Ascending aorta (tissue), 2 donors: ENCODE data around the gene STOM. TPM values are rescaled to one million over a fixed set of nuclear protein-coding genes. Genes with fewer than 3 reads are reported as not detected.

Experiments
- DNase-seq, 2 donors: peaks; one replicate each; pipeline ENCODE4 v3.0.0-alpha.2; 2019; ENCODE audit warnings: low spot score in 2 of 2
- H3K27ac ChIP-seq, 2 donors: fragments of 200-600 bp; sonication (generic); one replicate each; pipeline ENCODE4 v1.5.1; 2016 to 2017; ENCODE audit warnings: mild to moderate bottlenecking in 1 of 2
- H3K27me3 ChIP-seq: fragments of 200-600 bp; sonication (generic); one replicate; pipeline ENCODE4 v1.5.1; 2017
- H3K36me3 ChIP-seq, 2 donors: fragments of 200-600 bp; sonication (generic); one replicate each; pipeline ENCODE4 v1.5.1; 2016
- H3K4me1 ChIP-seq, 2 donors: fragments of 200-600 bp; sonication (generic); one replicate each; pipeline ENCODE4 v1.5.1; 2016 to 2017; ENCODE audit warnings: mild to moderate bottlenecking in 1 of 2
- H3K4me3 ChIP-seq, 2 donors: fragments of 200-600 bp; sonication (generic); one replicate each; pipeline ENCODE4 v1.5.1; 2016 to 2017; ENCODE audit warnings: mild to moderate bottlenecking in 1 of 2
- H3K9me3 ChIP-seq, 2 donors: fragments of 200-600 bp; sonication (generic); one replicate each; pipeline ENCODE4 v1.5.1; 2016
- CTCF ChIP-seq, 3 experiments: fragments of 200-600 bp in 2 of 3; fragments of 450-650 bp in 1 of 3; sonication (generic) in 2 of 3; IDR thresholded peaks; one replicate each; pipeline ENCODE4 v1.5.1; 2016 to 2019; ENCODE audit warnings: antibody characterized with exemption in 3 of 3, mild to moderate bottlenecking in 1 of 3, moderate library complexity in 1 of 3
- intact Hi-C: fragments of 100-400 bp; cut with DNase I; formaldehyde crosslinking; loops from one replicate; pipeline ENCODE4 v1.15.1; 2023
- total RNA-seq: library from RNA; depleted of rRNA; stranded (reverse); fragments of >200 nt; gene quantifications from one replicate; pipeline ENCODE4 v1.1.0, GENCODE V29; 2016

Gene STOM
- total RNA-seq, 1 donor from 2014 or later = 306 TPM

DNA sequence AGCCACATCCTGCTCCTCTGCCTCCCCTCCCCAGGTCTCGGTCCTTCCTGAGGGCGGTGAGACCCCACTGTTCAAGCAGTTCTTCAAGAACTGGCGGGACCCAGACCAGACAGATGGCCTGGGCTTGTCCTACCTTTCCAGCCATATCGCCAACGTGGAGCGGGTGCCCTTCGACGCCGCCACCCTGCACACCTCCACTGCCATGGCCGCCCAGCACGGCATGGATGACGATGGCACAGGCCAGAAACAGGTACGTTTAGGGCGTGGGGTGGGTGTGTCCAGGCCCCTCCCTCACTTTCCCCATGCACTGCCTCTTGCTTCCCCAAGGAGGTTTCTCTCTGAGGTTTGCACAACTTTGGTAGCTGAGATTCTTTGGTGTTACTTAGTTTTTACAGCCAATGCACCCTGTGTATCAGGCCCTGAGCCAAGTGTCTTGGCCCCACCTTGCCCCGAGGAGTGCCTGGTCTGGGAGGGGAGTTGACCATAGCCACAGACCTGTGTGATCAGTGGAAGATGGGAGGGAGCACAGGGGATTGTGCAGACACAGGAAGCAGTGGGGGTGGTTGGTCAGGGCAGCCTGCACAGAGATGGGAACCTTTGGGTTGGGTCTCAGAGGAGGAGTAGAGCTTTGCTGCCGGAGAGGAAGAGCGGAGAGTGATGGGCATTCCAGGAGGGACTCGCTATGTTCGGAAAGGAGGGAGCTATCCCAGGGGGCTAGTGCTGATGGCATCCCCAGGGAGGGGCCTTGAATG, 51.2 kb downstream of the STOM start:
- Histone ChIP-seq H3K4me3 (no peak overlapping the region), H3K27ac (peak overlapping the region; percentile 98 to 99), H3K36me3 (peaks cover 87 to 89% of the 10 kb centered on the region in 2 donors), H3K4me1 (peaks cover 4 to 54% of the 10 kb centered on the region in 2 donors), H3K27me3 (no peaks in the 10 kb centered on the region), H3K9me3 (no peaks in the 10 kb centered on the region)
- peak in 1 of 2 donors; percentile 67 for DNase-seq
- intact Hi-C loops = loop anchor here (1.0 to 2.0 kb wide), 2 partner anchors 81 to 106 kb away; no protein-coding TSS in a partner anchor
- no peak for TF ChIP-seq CTCF (IDR thresholded peaks at IDR 0.05)

DNA sequence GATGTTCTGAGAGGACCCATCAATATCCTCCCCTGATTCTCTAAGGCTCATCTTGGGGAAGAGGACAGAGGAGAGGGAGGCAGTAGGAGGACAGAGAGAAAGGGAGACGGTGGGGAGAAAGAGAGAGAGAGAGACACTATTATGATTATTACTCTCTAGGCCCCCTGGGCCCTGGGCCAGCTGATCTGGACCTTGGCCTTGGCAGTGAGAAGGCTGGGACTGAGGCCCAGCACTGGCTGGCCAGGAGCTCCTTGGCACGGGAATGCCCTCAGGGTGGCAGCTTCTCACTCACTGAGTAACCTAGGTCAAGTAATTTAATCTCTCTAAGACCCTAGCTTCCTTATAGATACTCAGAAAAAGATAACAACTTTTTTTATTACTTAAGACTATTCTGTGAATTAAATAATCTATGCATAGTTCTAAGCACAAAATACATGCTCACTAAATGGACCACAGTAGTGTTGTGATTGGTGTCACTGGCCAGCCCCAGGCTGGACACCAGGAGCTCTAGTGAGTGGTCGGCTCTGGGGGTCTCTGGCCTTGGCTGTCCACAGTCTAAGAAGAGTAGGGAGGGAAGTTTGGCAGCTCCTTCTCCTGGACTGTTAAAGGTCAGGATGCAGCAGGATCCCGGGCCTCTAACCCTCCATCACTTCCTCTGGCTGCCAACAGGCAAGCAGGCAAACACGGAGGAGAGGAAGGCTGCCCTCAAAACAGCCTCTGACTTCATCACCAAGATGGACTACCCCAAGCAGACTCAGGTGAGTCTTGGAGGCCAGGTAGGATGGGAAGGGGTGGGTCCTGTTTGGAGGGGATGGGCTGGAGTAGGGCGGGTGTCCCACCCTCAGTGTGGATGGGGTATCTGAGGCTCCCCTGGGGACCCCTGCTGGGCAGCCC, 52.1 kb downstream of the STOM start:
- Histone ChIP-seq H3K27me3 (no peaks in the 10 kb centered on the region), H3K36me3 (peaks cover 89 to 90% of the 10 kb centered on the region in 2 donors), H3K4me1 (peaks cover 4 to 47% of the 10 kb centered on the region in 2 donors), H3K9me3 (no peaks in the 10 kb centered on the region), H3K4me3 (no peak overlapping the region), H3K27ac (peak overlapping the region; percentile 98 to 99)
- DNase-seq = peak in 1 of 2 donors; percentile 83
- TF ChIP-seq CTCF (IDR thresholded peaks at IDR 0.05) = no peak
- intact Hi-C loops = loop anchor here (1.0 to 2.0 kb wide), 2 partner anchors 58 to 105 kb away; no protein-coding TSS in a partner anchor

DNA sequence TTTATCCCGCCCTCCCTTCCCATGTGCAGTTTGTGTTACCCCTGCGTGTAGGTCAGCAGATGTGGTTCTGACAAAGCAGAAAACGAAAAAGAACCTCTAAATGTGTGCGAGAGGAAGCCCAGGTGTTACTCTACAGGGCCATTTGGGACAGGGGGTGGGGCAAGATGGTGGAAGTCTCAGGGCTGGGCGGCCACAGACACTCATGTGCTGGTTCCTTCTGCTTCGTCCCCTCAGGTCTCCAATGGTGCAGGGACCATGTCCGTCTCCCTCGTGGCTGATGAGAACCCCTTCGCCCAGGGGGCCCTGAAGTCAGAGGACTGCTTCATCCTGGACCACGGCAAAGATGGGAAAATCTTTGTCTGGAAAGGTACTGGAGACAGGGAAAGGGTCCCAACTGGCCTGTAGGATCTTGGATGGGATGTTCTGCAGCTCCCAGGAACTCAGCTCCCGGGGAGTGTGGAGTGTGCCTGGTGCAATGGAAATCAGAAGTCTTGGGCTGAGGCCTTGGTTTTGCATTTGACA, 53.1 kb downstream of the STOM start:
- peak overlapping the region; percentile 98 to 99 for H3K27ac ChIP-seq

DNA sequence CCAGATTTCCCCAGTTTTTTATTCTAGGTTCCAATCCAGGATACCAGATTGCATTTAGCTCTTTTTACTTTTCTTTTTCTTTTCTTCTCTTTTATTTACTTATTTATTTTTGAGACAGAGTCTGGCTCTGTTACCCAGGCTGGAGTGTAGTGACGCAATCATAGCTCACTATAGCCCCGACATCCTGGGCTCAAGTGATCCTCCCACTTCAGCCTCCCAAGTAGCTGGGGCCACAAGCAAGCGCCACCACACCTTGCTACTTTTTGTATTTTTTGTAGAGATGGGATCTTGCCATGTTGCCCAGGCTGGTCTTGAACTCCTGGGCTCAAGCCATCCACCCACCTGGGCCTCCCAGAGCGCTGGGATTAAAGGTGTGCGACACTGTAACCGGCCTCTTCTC, 53.7 kb downstream of the STOM start:
- Histone ChIP-seq H3K9me3 (no peaks in the 10 kb centered on the region), H3K4me1 (peaks cover 4 to 32% of the 10 kb centered on the region in 2 donors), H3K36me3 (peaks cover 90 to 92% of the 10 kb centered on the region in 2 donors), H3K4me3 (no peak overlapping the region), H3K27me3 (no peaks in the 10 kb centered on the region), H3K27ac (peak overlapping the region; percentile 98 to 99)
- DNase-seq = no peak
- intact Hi-C loops = no loop called here
- TF ChIP-seq CTCF (IDR thresholded peaks at IDR 0.05) = no peak

More for the DNA sequence above, 53.1 kb downstream of the STOM start:
- H3K9me3 ChIP-seq = no peaks in the 10 kb centered on the region
- H3K27me3 ChIP-seq = no peaks in the 10 kb centered on the region
- no peak for DNase-seq
- no peak for TF ChIP-seq CTCF (IDR thresholded peaks at IDR 0.05)
- no peak overlapping the region for H3K4me3 ChIP-seq
- intact Hi-C loops = loop anchor here (1.0 kb wide), 1 partner anchor 59 kb away; no protein-coding TSS in a partner anchor
- peaks cover 90 to 92% of the 10 kb centered on the region in 2 donors for H3K36me3 ChIP-seq
- H3K4me1 ChIP-seq = peaks cover 4 to 37% of the 10 kb centered on the region in 2 donors

GRCh38 chr9:121313458-121314152, 56.4 kb downstream of the STOM start:
- peaks cover 91 to 98% of the 10 kb centered on the region in 2 donors for H3K36me3 ChIP-seq
- no peak for DNase-seq
- TF ChIP-seq CTCF (IDR thresholded peaks at IDR 0.05) = no peak
- intact Hi-C loops = loop anchor here (2.0 kb wide), 1 partner anchor 15 kb away; no protein-coding TSS in a partner anchor
- H3K4me1 ChIP-seq = peaks cover 0 to 15% of the 10 kb centered on the region in 2 donors
- no peaks in the 10 kb centered on the region for H3K9me3 ChIP-seq
- no peak overlapping the region for H3K4me3 ChIP-seq
- no peaks in the 10 kb centered on the region for H3K27me3 ChIP-seq
- H3K27ac ChIP-seq = peak overlapping the region; percentile 41 to 55
